Liver (tissue), 3 donors: ENCODE data around the gene CLIC1.
A peak's percentile ranks its signal among the peaks of the same experiment; 100 is the strongest.

Source experiments
- FOXA1 ChIP-seq: IDR thresholded peaks from 2 replicates; pipeline ENCODE4 v1.6.1; 2016; ENCODE audit warnings: antibody characterized with exemption
- GABPA ChIP-seq, 2 donors: IDR thresholded peaks in 1 of 2; conservative IDR thresholded peaks in 1 of 2; 2 replicates each; pipeline ENCODE4 v1.6.1; 2016; ENCODE audit warnings: antibody characterized with exemption in 2 of 2, mild to moderate bottlenecking in 1 of 2, moderate library complexity in 1 of 2
- JUND ChIP-seq, 2 donors: IDR thresholded peaks; 2 replicates each; pipeline ENCODE4 v1.6.1; 2016; ENCODE audit warnings: antibody characterized with exemption in 2 of 2
- RAD21 ChIP-seq, 2 donors: IDR thresholded peaks; 2 replicates each; pipeline ENCODE4 v1.6.1; 2016; ENCODE audit warnings: antibody characterized with exemption in 2 of 2, mild to moderate bottlenecking in 2 of 2
- RXRA ChIP-seq, 2 donors: IDR thresholded peaks; 2 replicates each; pipeline ENCODE4 v1.6.1; 2017 to 2018; ENCODE audit warnings: antibody characterized with exemption in 2 of 2, mild to moderate bottlenecking in 1 of 2
- SP1 ChIP-seq: IDR thresholded peaks from 2 replicates; pipeline ENCODE4 v1.6.1; 2018; ENCODE audit warnings: antibody characterized with exemption, mild to moderate bottlenecking
- TAF1 ChIP-seq: conservative IDR thresholded peaks from 2 replicates; pipeline ENCODE4 v1.6.1; 2016; ENCODE audit warnings: antibody characterized with exemption, mild to moderate bottlenecking
- TF ChIP-seq, protein P1 (sequence below): fragments of 150-350 bp; IDR thresholded peaks from 2 replicates; pipeline ENCODE4 v1.5.1; 2017; ENCODE audit warnings: improper control_type of control experiment, low read depth, low read length; ENCODE audit not compliant: missing input control
- TF ChIP-seq, protein P2 (sequence below): IDR thresholded peaks from 2 replicates; pipeline ENCODE4 v1.6.1; 2016; ENCODE audit warnings: antibody characterized with exemption
- TF ChIP-seq, protein P3 (sequence below): IDR thresholded peaks from 2 replicates; pipeline ENCODE4 v1.6.1; 2016; ENCODE audit warnings: antibody characterized with exemption, mild to moderate bottlenecking
- TF ChIP-seq, protein P4 (sequence below): IDR thresholded peaks from 2 replicates; pipeline ENCODE4 v1.6.1; 2016; ENCODE audit warnings: antibody characterized with exemption
- donor health status: healthy.
- donor health status: healthy.

DNA sequence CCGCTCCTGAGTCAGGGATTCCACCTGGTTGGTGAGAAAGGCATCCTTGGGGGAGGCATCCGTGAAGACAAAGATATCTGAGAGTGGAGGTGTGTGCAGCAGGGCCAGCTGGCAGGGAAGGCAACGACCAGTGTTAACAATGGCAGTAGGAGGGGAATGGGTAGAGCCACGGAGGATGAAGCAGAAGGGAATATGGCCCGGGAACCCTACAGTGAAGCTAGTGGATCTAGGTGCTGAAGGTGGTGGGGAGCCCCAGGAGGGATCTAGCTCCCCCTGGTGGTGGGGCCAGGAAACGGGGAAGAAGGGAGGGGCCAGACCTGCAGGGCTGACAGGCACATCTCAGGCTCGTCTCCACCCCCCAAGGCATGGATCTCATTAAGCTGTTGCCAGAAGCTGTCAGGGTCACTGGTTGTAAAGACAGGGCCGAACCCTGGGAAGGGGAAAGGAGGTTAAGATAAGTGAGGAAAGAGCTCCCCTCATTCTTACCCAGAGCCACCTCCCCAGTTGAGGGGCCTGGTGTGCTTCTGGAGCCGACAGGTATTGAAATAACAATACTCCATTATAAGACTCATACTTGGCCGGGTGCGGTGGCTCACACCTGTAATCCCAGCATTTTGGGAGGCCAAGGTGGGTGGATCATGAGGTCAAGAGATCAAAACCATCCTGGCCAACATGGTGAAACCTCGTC is 33.5 kb upstream of the CLIC1 start:
- TF ChIP-seq, protein P1, sequence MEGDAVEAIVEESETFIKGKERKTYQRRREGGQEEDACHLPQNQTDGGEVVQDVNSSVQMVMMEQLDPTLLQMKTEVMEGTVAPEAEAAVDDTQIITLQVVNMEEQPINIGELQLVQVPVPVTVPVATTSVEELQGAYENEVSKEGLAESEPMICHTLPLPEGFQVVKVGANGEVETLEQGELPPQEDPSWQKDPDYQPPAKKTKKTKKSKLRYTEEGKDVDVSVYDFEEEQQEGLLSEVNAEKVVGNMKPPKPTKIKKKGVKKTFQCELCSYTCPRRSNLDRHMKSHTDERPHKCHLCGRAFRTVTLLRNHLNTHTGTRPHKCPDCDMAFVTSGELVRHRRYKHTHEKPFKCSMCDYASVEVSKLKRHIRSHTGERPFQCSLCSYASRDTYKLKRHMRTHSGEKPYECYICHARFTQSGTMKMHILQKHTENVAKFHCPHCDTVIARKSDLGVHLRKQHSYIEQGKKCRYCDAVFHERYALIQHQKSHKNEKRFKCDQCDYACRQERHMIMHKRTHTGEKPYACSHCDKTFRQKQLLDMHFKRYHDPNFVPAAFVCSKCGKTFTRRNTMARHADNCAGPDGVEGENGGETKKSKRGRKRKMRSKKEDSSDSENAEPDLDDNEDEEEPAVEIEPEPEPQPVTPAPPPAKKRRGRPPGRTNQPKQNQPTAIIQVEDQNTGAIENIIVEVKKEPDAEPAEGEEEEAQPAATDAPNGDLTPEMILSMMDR: peak; percentile 92
- TF ChIP-seq SP1: no peak
- TF ChIP-seq TAF1: no peak
- TF ChIP-seq, protein P2, sequence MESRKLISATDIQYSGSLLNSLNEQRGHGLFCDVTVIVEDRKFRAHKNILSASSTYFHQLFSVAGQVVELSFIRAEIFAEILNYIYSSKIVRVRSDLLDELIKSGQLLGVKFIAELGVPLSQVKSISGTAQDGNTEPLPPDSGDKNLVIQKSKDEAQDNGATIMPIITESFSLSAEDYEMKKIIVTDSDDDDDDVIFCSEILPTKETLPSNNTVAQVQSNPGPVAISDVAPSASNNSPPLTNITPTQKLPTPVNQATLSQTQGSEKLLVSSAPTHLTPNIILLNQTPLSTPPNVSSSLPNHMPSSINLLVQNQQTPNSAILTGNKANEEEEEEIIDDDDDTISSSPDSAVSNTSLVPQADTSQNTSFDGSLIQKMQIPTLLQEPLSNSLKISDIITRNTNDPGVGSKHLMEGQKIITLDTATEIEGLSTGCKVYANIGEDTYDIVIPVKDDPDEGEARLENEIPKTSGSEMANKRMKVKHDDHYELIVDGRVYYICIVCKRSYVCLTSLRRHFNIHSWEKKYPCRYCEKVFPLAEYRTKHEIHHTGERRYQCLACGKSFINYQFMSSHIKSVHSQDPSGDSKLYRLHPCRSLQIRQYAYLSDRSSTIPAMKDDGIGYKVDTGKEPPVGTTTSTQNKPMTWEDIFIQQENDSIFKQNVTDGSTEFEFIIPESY: no peak
- TF ChIP-seq RAD21 (IDR thresholded peaks at IDR 0.05): peak; percentile 92 to 97
- no peak for TF ChIP-seq JUND (IDR thresholded peaks at IDR 0.05)
- TF ChIP-seq, protein P3, sequence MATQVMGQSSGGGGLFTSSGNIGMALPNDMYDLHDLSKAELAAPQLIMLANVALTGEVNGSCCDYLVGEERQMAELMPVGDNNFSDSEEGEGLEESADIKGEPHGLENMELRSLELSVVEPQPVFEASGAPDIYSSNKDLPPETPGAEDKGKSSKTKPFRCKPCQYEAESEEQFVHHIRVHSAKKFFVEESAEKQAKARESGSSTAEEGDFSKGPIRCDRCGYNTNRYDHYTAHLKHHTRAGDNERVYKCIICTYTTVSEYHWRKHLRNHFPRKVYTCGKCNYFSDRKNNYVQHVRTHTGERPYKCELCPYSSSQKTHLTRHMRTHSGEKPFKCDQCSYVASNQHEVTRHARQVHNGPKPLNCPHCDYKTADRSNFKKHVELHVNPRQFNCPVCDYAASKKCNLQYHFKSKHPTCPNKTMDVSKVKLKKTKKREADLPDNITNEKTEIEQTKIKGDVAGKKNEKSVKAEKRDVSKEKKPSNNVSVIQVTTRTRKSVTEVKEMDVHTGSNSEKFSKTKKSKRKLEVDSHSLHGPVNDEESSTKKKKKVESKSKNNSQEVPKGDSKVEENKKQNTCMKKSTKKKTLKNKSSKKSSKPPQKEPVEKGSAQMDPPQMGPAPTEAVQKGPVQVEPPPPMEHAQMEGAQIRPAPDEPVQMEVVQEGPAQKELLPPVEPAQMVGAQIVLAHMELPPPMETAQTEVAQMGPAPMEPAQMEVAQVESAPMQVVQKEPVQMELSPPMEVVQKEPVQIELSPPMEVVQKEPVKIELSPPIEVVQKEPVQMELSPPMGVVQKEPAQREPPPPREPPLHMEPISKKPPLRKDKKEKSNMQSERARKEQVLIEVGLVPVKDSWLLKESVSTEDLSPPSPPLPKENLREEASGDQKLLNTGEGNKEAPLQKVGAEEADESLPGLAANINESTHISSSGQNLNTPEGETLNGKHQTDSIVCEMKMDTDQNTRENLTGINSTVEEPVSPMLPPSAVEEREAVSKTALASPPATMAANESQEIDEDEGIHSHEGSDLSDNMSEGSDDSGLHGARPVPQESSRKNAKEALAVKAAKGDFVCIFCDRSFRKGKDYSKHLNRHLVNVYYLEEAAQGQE: no peak
- TF ChIP-seq, protein P4, sequence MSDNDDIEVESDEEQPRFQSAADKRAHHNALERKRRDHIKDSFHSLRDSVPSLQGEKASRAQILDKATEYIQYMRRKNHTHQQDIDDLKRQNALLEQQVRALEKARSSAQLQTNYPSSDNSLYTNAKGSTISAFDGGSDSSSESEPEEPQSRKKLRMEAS: no peak
- no peak for TF ChIP-seq FOXA1
- no peak for TF ChIP-seq GABPA (IDR thresholded peaks at IDR 0.05 in 1 of 2, conservative IDR thresholded peaks at IDR 0.05 in 1 of 2)
- TF ChIP-seq RXRA (IDR thresholded peaks at IDR 0.05): peak in 1 of 2 donors; percentile 24
